Osteoblast (primary cell): ENCODE results near the gene RGMA. TPM values are rescaled to one million over a fixed set of nuclear protein-coding genes. Genes with fewer than 3 reads are reported as not detected.

ENCODE experiments used
- DNase-seq: peaks from one replicate; pipeline ENCODE4 v3.0.0; 2011; ENCODE audit warnings: low spot score, mixed read lengths; ENCODE audit not compliant: insufficient read length; ENCODE audit errors: missing footprints
- H2AFZ ChIP-seq: 2 replicates; pipeline ENCODE4 v1.6.0; 2011; ENCODE audit warnings: mild to moderate bottlenecking, low read length
- H3K27ac ChIP-seq: 2 replicates; pipeline ENCODE4 v1.5.1; 2011; ENCODE audit warnings: mild to moderate bottlenecking, low read depth, low read length, moderate library complexity
- H3K27me3 ChIP-seq: 2 replicates; pipeline ENCODE4 v1.6.0; 2012; ENCODE audit warnings: mild to moderate bottlenecking, control low read depth, inconsistent platforms, low read length, moderate library complexity; ENCODE audit not compliant: insufficient read depth
- H3K36me3 ChIP-seq: 2 replicates; pipeline ENCODE4 v1.5.1; 2011; ENCODE audit warnings: mild to moderate bottlenecking, low read length, control low read depth, moderate library complexity; ENCODE audit not compliant: insufficient read depth
- H3K4me1 ChIP-seq: 2 replicates; pipeline ENCODE4 v1.5.1; 2011; ENCODE audit warnings: mild to moderate bottlenecking, low read length, control low read depth, moderate library complexity; ENCODE audit not compliant: insufficient read depth
- H3K4me2 ChIP-seq: 2 replicates; pipeline ENCODE4 v1.6.0; 2011; ENCODE audit warnings: mild to moderate bottlenecking, low read length; ENCODE audit not compliant: insufficient read depth
- H3K4me3 ChIP-seq: fragments of 200-600 bp; sonication (generic); 3 replicates; pipeline ENCODE4 v1.5.1; 2012; ENCODE audit warnings: mild to moderate bottlenecking, low read length, inconsistent platforms; ENCODE audit not compliant: insufficient read depth
- H3K79me2 ChIP-seq: 2 replicates; pipeline ENCODE4 v1.6.0; 2012; ENCODE audit warnings: mild to moderate bottlenecking, low read length, control low read depth, inconsistent platforms; ENCODE audit not compliant: insufficient read depth
- H3K9me3 ChIP-seq: 2 replicates; pipeline ENCODE4 v1.5.1; 2011; ENCODE audit warnings: low read depth, low read length, control low read depth
- H4K20me1 ChIP-seq: 2 replicates; pipeline ENCODE4 v1.6.0; 2012; ENCODE audit warnings: mild to moderate bottlenecking, low read length, control low read depth; ENCODE audit not compliant: insufficient read depth
- total RNA-seq: library from RNA; depleted of rRNA; stranded (reverse); fragments of >200 nt; gene quantifications from 2 replicates; pipeline ENCODE4 v1.2.3, GENCODE V29; 2012
- TF ChIP-seq, protein P1 (sequence below): IDR thresholded peaks from 2 replicates; pipeline ENCODE4 v1.5.1; 2011; ENCODE audit warnings: mild to moderate bottlenecking, low read depth, low read length, moderate library complexity; ENCODE audit errors: extremely low read depth

The RGMA gene
- total RNA-seq, 1 donor: 2.5 TPM

DNA sequence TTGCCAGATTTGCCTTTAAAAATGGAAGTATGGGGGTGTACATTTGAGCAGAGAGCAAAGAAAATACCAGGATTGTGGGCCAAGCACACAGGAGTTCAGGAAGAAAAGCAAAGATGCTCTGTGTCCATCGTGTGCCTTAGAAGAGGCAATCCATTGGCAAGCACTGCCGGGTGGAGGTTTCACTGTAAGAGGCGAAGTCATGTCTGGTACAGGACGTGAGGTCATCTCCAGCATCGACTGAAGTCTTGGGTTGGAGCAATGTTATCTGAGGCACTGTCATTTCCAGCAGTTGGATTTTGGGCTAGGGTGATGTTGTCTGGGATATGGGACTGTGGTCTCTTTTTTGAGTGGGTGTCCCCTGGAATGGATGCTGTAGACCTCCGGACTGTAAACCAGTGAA is 4.8 kb upstream of the RGMA start:
- H3K27me3 ChIP-seq: peaks cover 15% of the 10 kb centered on the region
- H4K20me1 ChIP-seq: no peaks in the 10 kb centered on the region
- no peaks in the 10 kb centered on the region for H3K79me2 ChIP-seq
- no peaks in the 10 kb centered on the region for H3K4me1 ChIP-seq
- no peaks in the 10 kb centered on the region for H3K36me3 ChIP-seq
- H3K27ac ChIP-seq: no peak overlapping the region
- no peak overlapping the region for H3K4me3 ChIP-seq
- H2AFZ ChIP-seq: no peak overlapping the region
- TF ChIP-seq, protein P1, sequence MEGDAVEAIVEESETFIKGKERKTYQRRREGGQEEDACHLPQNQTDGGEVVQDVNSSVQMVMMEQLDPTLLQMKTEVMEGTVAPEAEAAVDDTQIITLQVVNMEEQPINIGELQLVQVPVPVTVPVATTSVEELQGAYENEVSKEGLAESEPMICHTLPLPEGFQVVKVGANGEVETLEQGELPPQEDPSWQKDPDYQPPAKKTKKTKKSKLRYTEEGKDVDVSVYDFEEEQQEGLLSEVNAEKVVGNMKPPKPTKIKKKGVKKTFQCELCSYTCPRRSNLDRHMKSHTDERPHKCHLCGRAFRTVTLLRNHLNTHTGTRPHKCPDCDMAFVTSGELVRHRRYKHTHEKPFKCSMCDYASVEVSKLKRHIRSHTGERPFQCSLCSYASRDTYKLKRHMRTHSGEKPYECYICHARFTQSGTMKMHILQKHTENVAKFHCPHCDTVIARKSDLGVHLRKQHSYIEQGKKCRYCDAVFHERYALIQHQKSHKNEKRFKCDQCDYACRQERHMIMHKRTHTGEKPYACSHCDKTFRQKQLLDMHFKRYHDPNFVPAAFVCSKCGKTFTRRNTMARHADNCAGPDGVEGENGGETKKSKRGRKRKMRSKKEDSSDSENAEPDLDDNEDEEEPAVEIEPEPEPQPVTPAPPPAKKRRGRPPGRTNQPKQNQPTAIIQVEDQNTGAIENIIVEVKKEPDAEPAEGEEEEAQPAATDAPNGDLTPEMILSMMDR: no peak
- no peaks in the 10 kb centered on the region for H3K9me3 ChIP-seq
- no peak for DNase-seq
- H3K4me2 ChIP-seq: no peak overlapping the region

DNA sequence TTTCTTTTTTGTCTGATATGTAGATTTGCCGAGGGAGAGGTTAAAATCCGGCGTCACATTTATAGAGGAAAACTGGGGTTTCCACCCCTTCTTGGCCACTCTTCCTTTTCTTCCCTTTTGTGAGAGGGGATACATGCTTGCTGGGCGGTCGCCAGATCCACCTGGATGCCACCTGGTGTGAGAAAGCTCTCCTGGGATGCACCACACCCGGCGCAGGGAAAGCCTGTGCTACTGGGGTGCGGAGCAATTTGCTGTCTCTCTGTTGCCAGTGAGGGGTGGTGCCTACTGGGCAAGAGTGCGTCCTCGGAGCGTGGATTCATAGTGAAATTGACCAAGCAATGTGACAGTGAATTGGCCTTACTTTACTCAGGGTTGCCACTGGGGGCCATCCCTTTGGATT is 2.5 kb upstream of the RGMA start:
- H3K27me3 ChIP-seq: peaks cover 37% of the 10 kb centered on the region

DNA sequence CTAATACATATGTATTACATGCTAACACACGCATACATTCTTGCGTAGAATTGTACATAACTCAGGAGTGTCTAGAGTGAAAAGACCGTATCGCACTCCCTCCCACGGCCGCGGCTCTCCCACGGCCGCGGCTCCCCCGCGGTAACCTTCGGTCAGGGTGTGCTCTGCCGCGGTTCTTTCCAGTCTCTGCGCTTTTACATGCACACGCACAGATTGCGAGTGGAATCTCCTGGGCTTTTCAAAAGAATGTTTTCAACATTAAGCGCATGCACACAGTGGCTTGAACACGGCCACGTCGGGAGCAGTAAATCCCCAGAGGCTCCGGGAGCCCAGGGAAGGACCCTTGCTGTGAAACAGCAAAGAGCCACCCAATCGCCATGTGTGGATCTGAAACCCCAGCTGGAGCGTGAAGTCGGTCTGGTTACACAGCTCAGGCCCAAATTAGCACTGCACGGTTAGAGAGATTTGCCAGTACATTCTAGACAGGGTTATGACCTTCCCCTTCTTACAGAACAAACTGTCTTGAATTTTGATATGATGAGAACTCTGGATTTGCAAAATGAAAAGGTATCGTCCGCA is 805 bp upstream of the RGMA start:
- H3K9me3 ChIP-seq: no peaks in the 10 kb centered on the region
- no peaks in the 10 kb centered on the region for H3K79me2 ChIP-seq
- H3K27ac ChIP-seq: no peak overlapping the region
- no peak overlapping the region for H2AFZ ChIP-seq
- H3K4me3 ChIP-seq: no peak overlapping the region
- no peak for DNase-seq
- peaks cover 42% of the 10 kb centered on the region for H3K27me3 ChIP-seq
- no peak overlapping the region for H3K4me2 ChIP-seq
- H3K36me3 ChIP-seq: no peaks in the 10 kb centered on the region
- H3K4me1 ChIP-seq: no peaks in the 10 kb centered on the region
- H4K20me1 ChIP-seq: no peaks in the 10 kb centered on the region
- TF ChIP-seq, protein P1: no peak

More for the DNA sequence above, 2.5 kb upstream of the RGMA start:
- Histone ChIP-seq H2AFZ (no peak overlapping the region), H3K4me1 (no peaks in the 10 kb centered on the region), H3K4me3 (no peak overlapping the region), H4K20me1 (no peaks in the 10 kb centered on the region), H3K4me2 (no peak overlapping the region), H3K36me3 (no peaks in the 10 kb centered on the region), H3K27ac (no peak overlapping the region), H3K9me3 (no peaks in the 10 kb centered on the region), H3K79me2 (no peaks in the 10 kb centered on the region)
- no peak for DNase-seq
- TF ChIP-seq, protein P1: no peak

DNA sequence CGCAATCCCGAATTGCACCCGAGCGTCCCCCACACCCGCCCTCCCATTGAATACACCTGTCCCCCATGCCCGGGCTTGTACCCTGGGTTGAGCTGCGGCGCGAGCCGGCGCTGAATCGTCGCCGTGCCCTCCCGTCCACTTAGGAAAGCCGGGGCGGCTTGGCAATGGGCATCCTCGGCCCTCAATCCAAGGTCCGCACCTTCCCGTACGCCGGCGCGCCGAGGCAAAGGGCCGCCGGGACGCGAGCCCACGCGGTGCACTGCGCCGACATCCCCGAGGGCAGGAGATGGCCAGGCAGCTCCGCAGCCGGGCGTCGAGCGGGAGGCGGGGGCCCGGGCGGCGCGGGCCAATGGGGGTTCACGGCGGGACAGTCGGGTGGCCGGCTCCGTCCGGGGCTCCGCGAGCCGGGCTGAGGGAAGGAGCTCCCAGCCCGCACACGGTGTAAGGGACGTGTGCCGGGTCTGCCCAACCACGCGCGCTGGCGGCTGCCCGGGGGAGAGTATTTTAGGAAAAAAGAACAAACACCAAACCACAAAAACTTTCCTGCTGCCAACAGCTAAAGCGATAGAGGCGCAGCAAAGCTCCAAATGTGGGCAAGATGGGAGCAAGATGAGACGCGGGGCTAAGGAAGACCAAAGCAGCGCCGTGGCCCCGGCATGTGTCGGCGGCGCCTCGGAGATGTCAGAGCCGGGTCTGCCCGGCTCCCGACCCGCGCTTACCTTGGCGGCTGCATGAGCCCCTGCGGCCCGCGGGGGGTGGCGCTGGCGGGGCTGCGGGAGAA is 621 bp downstream of the RGMA start:
- Histone ChIP-seq H3K36me3 (no peaks in the 10 kb centered on the region), H2AFZ (no peak overlapping the region), H4K20me1 (no peaks in the 10 kb centered on the region), H3K4me1 (no peaks in the 10 kb centered on the region), H3K79me2 (no peaks in the 10 kb centered on the region), H3K27ac (no peak overlapping the region), H3K9me3 (no peaks in the 10 kb centered on the region), H3K4me3 (no peak overlapping the region), H3K27me3 (peaks cover 42% of the 10 kb centered on the region), H3K4me2 (peak overlapping the region; percentile 39)
- TF ChIP-seq, protein P1: no peak
- DNase-seq: peak; percentile 91
